ENCODE measurements around the gene SFXN4. TPM values are rescaled to one million over a fixed set of nuclear protein-coding genes. Genes with fewer than 3 reads are reported as not detected.
"Not testable (repeated sequence)": the region's sequence is repeated elsewhere in the genome, so short reads cannot be mapped to it uniquely, and the experiment has no call there.

SFXN4 gene
- total RNA-seq, 1 donor from 2014 or later, result 18.5 TPM

DNA sequence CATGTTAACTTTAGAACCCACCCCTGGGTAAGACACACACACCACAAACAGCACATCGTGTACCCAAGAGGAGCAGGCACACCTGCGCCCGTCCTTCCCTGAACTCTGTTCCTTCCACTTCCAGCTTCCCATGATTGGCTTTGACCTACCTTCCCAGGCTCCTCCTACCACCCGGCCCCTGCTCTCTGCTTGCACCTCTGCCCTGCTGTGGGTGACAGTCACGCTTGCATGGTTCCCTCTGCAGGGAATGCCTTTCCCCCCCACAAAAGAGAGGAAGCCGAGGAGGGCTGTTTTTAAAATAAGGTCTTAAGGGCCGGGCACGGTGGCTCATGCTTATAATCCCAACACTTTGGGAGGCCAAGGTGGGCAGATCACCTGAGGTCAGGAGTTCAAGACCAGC lies 16.4 kb downstream of the SFXN4 start:
- peak; percentile 62 for DNase-seq (ENCODE audit: low spot score)

- no peak for DNase-seq (ENCODE audit: low spot score)
These were observed 21.9 kb downstream of the SFXN4 start for GRCh38 chr10:119143657-119144056.

DNA sequence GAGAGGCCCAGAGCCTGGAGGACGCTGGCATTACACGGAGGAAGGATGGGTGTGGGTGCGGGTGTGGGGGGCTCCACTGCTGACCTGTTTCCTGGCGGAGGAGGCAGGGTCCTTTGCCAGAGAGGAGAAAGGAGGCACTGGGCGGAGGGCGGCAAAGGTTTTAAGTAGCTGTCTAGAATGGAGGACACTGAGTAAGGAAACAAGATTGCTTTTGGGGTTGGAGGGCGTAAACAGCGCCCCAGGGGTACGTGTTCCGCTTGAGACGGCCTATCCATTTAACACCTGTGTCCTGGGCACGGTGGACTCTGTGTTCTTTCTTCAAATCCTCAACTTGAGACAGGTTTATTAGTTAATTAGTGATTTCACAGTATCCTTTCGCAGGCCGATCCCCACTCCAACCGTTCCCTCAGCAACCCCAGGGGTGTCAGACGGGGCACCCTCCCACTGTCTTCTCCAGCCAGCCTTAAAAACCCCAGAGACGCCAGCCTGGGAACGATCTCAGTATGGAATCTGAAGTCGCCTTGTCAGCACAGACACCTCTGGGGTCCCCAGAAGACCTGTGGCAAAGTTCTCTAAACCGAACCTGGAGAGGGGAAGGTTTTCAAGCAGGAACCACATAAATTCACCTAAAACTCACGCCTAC lies 24.8 kb downstream of the SFXN4 start:
- DNase-seq (ENCODE audit: low spot score), result no peak

DNA sequence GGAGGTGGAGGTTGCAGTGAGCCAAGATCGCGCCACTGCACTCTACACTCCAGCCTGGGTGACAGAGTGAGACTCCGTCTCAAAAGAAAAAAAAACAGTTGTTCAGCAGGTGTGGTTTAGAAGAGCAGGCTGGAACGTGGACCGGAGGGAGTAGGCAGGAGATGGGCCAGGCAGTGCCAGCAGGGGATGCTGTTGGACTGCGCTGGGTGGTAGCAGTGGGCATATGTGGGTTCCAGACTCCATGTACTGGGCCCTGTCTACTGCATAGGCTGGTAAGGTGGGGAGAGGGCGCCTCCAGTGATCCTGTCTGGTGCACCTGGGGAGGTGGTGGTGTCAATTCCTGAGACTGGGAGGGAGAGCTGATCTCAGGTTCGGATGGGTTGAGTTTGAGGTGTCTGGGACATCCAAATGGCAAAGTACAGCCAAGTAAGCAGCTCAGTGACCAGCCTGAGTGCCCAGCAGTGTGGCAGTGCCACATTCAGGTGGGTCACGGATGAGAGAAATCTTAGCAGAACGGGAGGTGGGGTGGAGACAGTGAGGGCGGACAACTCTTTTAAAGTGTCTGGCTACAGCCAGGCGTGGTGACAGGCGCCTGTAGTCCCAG lies 25.9 kb downstream of the SFXN4 start:
- DNase-seq (ENCODE audit: low spot score), result no peak

GRCh38 chr10:119138346-119139306 lies 26.9 kb downstream of the SFXN4 start:
- no peak for DNase-seq (ENCODE audit: low spot score)

GRCh38 chr10:119137878-119138277 lies 27.6 kb downstream of the SFXN4 start:
- DNase-seq (ENCODE audit: low spot score), result not testable (repeated sequence)

- DNase-seq (ENCODE audit: low spot score), result no peak
These were observed 29.4 kb downstream of the SFXN4 start for GRCh38 chr10:119136084-119136483.

- no peak for DNase-seq (ENCODE audit: low spot score)
These were observed 30.0 kb downstream of the SFXN4 start for GRCh38 chr10:119135513-119135881.

GRCh38 chr10:119133949-119134348 lies 31.6 kb downstream of the SFXN4 start:
- DNase-seq (ENCODE audit: low spot score), result no peak

GRCh38 chr10:119132521-119133345 lies 32.8 kb downstream of the SFXN4 start:
- DNase-seq (ENCODE audit: low spot score), result no peak

GRCh38 chr10:119131512-119132240 lies 33.8 kb downstream of the SFXN4 start:
- DNase-seq (ENCODE audit: low spot score), result no peak

DNA sequence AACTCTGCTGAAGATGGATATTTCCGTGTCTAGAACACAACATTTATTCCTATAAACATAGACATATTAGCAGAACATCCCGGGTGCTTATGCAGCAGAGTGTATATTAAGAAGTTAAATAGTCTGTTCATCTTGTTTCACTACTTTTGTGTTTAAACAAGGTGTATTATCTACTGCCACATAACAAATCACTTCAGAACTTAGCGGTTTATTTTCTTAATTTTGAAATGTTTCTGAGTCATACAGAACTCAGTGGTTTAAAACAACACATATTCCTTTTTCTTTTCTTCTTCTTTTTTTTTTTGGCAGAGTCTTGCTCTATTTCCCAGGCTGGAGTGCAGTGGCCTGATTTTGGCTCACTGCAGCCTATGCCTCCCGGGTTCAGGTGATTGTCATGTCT lies 35.8 kb downstream of the SFXN4 start:
- no peak for DNase-seq (ENCODE audit: low spot score)

DNA sequence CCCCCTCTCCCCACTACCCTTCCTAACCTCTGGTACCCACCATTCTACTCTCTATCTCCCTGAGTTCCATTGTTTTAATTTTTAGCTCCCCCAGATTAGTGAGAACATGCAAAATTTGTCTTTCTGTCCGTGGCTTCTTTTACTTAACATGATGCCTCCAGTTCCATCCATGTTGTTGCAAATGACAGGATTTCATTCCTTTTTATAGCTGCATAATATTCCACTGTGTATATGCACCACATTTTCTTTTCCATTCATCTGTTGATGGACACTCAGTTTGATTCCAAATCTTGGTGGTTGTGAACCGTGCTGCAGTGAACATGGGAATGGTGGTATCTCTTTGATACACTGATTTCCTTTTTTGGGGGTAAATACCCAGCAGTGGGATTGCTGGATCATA lies 39.6 kb downstream of the SFXN4 start:
- DNase-seq (ENCODE audit: low spot score), result no peak

DNA sequence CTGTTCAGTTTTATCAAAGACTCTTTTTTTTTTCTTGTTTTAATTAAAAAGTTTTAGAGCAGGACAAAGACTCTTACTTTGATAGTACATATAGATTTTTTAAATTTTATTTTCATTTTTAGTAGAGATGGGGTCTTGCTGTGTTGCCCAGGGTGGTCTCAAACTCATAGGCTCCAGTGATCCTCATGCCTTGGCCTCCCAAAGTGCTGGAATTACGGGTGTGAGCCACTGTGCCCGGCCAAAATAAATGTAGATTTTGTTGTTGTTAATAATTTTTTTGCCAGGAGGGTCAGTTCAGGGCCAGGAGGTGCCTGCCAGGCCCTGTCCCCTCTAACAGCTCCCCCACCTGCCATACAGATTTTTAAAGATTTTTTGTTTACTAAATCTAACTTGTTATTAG lies 44.6 kb downstream of the SFXN4 start:
- no peak for DNase-seq (ENCODE audit: low spot score)

DNA sequence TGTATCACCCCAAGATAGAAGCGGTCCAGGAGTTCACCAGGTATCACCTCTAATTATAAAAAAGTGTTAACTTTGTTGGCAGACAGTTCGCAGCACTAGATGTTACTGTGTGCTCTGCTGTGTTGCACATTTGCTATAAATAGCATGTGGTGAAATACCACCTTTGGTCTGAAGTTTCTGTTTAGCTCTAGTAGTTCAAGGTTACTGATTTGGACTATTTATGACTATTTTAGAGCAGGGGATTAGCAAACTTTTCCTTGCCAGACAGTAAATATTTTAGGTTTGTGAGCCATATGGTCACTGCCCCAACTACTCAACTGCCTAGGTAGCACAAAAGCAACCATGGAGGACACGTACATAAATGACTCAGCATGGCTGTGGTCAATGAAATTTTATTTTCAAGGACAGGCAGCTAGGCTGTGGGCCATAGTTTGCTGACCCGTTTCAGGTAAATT lies 45.1 kb downstream of the SFXN4 start:
- DNase-seq (ENCODE audit: low spot score), result no peak

GRCh38 chr10:119119400-119119799 lies 46.1 kb downstream of the SFXN4 start:
- no peak for DNase-seq (ENCODE audit: low spot score)

DNA sequence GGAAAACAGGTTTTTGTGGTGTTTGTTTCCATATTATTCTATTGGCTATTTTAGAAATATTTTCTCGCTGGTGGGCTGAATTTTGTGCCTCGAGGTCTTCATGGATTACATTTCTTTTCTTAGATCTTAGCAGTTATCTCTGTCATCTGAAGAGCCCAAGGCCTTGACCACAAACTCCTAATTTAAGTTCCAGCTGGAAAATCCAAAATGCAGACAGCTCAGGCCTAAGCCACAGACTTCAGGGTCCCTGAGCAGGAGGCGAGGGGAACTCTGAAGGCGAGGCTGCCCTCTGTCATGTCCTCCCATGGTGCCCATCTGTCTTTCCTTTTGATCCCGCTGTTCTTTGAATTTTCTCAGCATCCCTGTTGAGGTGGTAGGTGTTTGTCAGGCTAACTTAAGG lies 47.3 kb downstream of the SFXN4 start:
- DNase-seq (ENCODE audit: low spot score), result no peak

DNA sequence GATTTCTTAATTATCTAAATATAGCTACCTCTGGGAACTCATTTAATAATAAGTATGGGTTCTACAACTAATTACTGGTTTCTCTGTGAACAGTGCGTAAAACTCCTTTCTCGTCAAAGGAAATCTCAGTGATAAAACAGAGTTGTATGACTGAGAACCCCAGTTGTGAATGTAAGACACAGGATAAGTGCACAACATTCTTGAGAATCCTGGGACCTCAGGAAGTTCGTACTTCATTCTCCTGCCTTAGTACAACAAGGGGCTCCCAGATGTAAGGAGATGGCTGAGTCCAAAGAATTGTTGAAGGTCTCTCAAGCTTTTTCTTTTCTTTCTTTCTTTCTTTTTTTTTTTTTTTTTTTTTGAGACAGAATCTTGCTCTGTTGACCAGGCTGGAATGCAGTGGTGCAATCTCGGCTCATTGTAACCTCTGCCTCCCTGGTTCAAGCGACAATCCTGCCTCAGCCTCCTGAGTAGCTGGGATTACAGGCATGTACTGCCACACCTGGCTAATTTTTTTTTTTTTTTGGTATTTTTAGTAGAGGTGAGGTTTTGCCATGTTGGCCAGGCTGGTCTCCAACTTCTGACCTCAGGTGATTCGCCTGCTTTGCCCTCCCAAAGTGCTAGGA lies 49.1 kb downstream of the SFXN4 start:
- no peak for DNase-seq (ENCODE audit: low spot score)

DNA sequence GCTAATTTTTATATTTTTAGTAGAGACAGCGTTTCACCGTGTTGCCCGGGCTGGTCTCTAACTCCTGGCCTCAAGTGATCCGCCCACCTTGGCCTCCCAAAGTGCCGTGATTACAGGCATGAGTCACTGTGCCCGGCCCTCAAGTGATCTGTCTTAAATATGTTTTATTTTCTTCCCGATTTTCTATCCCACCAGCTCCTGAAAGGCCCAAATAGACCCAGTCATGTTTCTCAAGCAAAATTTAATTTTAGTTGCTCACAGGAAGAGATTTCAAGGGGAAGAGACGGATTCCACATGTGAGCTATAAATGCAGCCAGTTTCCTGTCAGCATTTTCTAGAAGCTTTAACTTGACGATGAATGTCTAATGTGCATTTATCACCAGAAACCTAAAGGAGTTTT lies 49.6 kb downstream of the SFXN4 start:
- DNase-seq (ENCODE audit: low spot score), result no peak
